Daoy (cell line): ENCODE measurements around the gene AOX1. TPM values are rescaled to one million over a fixed set of nuclear protein-coding genes. Genes with fewer than 3 reads are reported as not detected.
A peak's percentile ranks its signal among the peaks of the same experiment; 100 is the strongest.
"Not testable (repeated sequence)": the region's sequence is repeated elsewhere in the genome, so short reads cannot be mapped to it uniquely, and the experiment has no call there.

ENCODE experiments used
- DNase-seq: peaks from one replicate; pipeline ENCODE4 v3.0.0-alpha.2; 2015; ENCODE audit warnings: low read depth
- total RNA-seq: library from RNA; depleted of rRNA; stranded (reverse); fragments of >200 nt; shearing (Covaris generic); gene quantifications from 2 replicates; pipeline ENCODE4 v1.2.3, GENCODE V29; 2014; rRNA removed

AOX1 gene
- total RNA-seq, 1 experiment from 2014 or later, result 11.7 TPM

- no peak for DNase-seq
Measured at GRCh38 chr2:200700856-200701255, 115.0 kb downstream of the AOX1 start.

DNA sequence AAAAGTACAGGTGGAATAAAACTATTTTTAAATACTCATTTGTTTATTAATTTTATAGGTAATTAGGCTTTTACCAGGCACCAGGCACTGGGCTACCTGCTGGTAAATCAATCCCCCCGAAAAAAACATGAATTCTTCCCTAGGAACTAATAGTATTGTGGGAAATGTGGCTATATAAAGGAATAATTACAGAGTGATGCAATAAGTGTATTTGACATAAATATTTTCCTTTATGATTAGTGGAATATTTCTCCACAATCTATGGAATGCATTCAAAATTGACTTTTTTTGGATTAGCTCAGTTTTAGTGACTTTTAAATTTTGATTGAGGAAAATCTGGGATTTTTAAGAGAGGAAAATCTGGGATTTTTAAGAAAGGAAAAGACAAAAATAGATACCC lies 116.2 kb downstream of the AOX1 start:
- DNase-seq, result no peak

DNA sequence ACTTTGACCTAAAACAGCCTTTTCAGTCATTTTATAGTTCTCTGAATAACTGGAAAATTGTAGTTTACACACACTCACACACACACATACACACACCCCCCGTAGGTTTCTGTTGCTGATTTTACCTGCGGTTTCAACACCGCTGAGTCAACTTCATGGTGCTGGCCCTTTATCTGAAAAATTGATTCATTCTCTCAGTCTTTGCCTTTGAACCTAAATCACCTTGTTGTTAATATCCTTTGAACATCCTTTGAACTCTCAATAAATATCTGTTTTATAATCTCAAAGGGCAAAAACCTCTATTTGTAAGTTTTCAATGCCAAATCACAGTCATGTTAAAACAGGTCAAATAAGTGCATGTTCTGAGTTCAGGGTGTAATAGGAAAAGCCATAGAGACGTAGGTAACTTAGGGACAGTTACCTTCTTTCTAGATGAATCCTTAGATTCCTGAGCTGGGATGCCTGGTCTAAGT lies 116.9 kb downstream of the AOX1 start:
- DNase-seq, result no peak

- peak; percentile 40 for DNase-seq
Measured at GRCh38 chr2:200703127-200703925, 117.5 kb downstream of the AOX1 start.

GRCh38 chr2:200703926-200704637 lies 118.3 kb downstream of the AOX1 start:
- no peak for DNase-seq

DNA sequence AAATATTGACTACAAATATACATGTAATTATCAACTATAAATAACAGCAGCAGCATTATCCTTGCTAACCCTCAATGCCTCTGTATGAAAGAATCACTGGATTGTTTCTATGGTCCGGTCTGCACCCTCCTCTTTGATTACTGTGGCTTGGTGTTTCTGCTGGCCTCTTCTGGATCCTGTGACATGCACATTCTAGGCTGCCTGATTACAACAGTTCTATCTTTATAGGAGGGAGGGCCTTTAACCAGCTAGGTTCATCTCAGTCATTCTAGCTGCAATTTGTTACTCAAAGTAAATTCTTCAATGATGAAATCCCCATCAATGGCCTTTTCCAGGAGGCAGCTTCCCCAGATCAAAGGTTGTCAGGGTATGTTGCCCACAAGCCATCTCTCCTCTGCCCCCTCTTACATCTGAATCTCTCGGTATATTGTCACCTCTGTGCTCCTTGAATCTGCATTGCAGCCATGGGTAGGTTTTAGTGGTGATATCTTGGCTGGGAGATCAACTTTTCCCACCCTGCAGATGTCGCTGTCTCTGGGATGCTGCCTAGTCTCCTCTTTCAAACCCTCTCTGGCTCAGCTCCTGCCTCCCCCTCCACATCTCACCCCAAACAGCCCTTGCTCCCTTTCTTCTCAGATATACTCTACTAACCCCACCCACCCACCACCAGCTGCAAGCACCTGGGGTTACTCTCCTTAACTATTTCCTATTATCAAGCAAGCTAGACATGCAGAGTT lies 119.7 kb downstream of the AOX1 start:
- DNase-seq, result peak; percentile 9

- no peak for DNase-seq
Measured at GRCh38 chr2:200708943-200709342, 123.1 kb downstream of the AOX1 start.

DNA sequence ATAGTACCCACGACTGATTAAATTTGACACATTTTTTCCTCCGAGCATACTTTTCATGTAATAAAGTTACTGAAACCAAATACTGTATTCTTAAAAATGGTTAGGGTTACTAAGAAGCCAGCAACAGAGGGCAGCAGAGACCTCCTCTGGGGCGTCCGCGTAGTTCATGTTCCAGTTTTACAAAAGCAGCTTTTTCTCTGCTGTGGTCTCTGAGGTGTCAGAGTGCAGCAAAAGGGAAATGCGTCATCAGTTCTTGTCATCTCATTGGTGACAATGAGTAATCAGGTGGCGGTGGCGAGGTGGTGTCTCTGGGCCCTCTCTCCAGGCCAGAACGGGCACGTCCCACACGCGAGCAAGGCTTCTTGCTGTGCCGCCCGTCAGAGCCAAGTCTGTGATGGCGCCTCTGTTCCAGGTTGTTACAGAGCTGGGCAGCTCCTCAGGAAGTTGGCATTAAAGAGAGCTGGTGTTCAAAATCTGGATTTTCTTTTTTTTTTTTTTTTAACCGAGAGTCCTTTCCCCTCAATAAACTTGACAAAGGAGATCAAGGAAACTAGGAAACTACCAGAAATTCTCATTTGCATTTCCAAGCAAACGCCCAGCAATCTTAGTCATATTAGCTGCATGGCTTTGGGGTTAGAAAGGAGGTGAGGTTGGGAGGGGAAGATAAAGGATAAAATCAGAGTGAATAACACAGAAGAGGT lies 127.3 kb downstream of the AOX1 start:
- DNase-seq, result peak; percentile 92

GRCh38 chr2:200713704-200714064 lies 127.9 kb downstream of the AOX1 start:
- DNase-seq, result no peak

- DNase-seq, result not testable (repeated sequence)
Measured at GRCh38 chr2:200715014-200715413, 129.2 kb downstream of the AOX1 start.

GRCh38 chr2:200716386-200716785 lies 130.6 kb downstream of the AOX1 start:
- no peak for DNase-seq

Other genes with a start within 250 kb of the AOX1 start
- gene KCTD18, start 75.9 kb upstream of the AOX1 start, total RNA-seq, result 9.9 and 17.0 TPM in 2 replicates
- 26.4 and 32.5 TPM in 2 replicates for gene SGO2, start 59.8 kb upstream of the AOX1 start, total RNA-seq
- gene BZW1, start 225.9 kb downstream of the AOX1 start, total RNA-seq, result 550 and 605 TPM in 2 replicates